ENCODE measurements around the gene HOXC11.
A peak's percentile ranks its signal among the peaks of the same experiment; 100 is the strongest.

Gene HOXC11

DNA sequence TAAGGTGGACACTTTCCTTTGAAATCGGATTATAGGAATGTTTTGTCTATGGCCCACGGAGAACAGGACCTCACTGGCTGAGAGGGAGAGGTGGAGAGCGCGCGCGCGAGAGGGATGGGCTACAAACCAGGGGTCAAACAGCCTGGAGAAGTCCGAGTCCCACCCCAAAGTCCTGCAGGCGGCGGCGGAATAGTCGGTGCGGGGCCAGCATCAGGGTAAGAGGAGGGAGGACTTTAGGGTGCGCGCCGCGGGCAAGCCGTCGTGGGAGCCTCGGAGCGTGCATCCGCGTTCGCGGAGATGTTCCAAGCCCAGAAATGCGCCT, 32.6 kb downstream of the HOXC11 start:
- TF ChIP-seq CTCF (conservative IDR thresholded peaks at IDR 0.05; ENCODE audit: low read depth, low read length), result no peak
- H2AFZ ChIP-seq (ENCODE audit: low read depth), result no peak overlapping the region
- no peak overlapping the region for H3K27ac ChIP-seq
- peaks cover 98% of the 10 kb centered on the region for H3K27me3 ChIP-seq (ENCODE audit: insufficient read depth, low read depth)
- H3K4me1 ChIP-seq (ENCODE audit: low read depth, poor library complexity, severe bottlenecking), result peaks cover 19% of the 10 kb centered on the region
- H3K79me2 ChIP-seq (ENCODE audit: insufficient read depth, low read depth), result no peaks in the 10 kb centered on the region
- H3K36me3 ChIP-seq (ENCODE audit: insufficient read depth), result no peaks in the 10 kb centered on the region
- no peaks in the 10 kb centered on the region for H4K20me1 ChIP-seq (ENCODE audit: insufficient read depth)
- H3K4me2 ChIP-seq, result no peak overlapping the region
- H3K4me3 ChIP-seq (IDR thresholded peaks at IDR 0.05; ENCODE audit: insufficient read depth, low read depth, low read length), result no peak overlapping the region
- H3K9ac ChIP-seq, result no peak overlapping the region

GRCh38 chr12:54005853-54006558, 33.1 kb downstream of the HOXC11 start:
- no peaks in the 10 kb centered on the region for H3K79me2 ChIP-seq (ENCODE audit: insufficient read depth, low read depth)
- no peak overlapping the region for H3K4me3 ChIP-seq (IDR thresholded peaks at IDR 0.05; ENCODE audit: insufficient read depth, low read depth, low read length)
- TF ChIP-seq CTCF (conservative IDR thresholded peaks at IDR 0.05; ENCODE audit: low read depth, low read length), result peak; percentile 100
- H4K20me1 ChIP-seq (ENCODE audit: insufficient read depth), result no peaks in the 10 kb centered on the region
- peak overlapping the region; percentile 41; the same call in 1 of the 2 replicates for H2AFZ ChIP-seq (ENCODE audit: low read depth)
- peaks cover 20% of the 10 kb centered on the region for H3K4me1 ChIP-seq (ENCODE audit: low read depth, poor library complexity, severe bottlenecking)
- H3K27ac ChIP-seq, result no peak overlapping the region
- peaks cover 98% of the 10 kb centered on the region for H3K27me3 ChIP-seq (ENCODE audit: insufficient read depth, low read depth)
- H3K36me3 ChIP-seq (ENCODE audit: insufficient read depth), result no peaks in the 10 kb centered on the region
- H3K9ac ChIP-seq, result no peak overlapping the region
- H3K4me2 ChIP-seq, result peak overlapping the region; percentile 54

DNA sequence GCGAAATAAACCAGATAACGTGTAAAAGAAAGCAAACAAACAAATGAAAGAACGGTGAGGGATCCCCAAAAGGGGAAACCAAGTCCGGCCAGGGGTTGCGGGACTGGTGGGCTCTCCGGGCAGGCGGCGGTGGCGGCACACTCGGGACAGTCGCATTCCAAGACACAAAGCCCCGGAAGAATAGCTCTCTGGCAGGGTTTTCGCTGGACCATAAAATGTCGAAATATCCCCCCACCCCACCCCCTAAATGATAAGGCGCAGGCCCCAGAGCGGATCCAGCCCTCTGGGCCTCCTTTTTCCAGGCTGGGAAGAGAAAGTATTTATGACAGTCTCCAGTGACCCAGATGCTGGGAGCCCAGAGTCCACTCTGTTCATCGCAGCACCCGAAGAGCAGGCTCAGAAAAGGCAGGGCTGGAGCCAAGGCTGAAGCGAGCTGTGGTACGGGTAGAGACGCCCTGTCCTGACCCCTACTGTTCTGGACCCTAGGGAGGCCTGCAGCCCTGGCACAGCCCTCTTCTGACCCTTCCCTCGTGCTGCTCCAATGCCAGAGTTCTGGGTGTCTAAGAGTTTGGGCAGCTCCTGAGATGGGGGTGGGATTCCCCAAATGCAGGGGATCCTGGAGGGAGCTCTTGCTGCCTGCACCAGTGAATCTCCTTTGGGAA, 33.8 kb downstream of the HOXC11 start:
- no peak for TF ChIP-seq CTCF (conservative IDR thresholded peaks at IDR 0.05; ENCODE audit: low read depth, low read length)
- Histone ChIP-seq H2AFZ (ENCODE audit: low read depth) (peak overlapping the region; percentile 41; the same call in 1 of the 2 replicates), H3K9ac (no peak overlapping the region), H3K4me2 (peak overlapping the region; percentile 54), H4K20me1 (ENCODE audit: insufficient read depth) (no peaks in the 10 kb centered on the region), H3K27me3 (ENCODE audit: insufficient read depth, low read depth) (peaks cover 98% of the 10 kb centered on the region), H3K27ac (no peak overlapping the region), H3K79me2 (ENCODE audit: insufficient read depth, low read depth) (no peaks in the 10 kb centered on the region), H3K4me1 (ENCODE audit: low read depth, poor library complexity, severe bottlenecking) (peaks cover 27% of the 10 kb centered on the region), H3K4me3 (IDR thresholded peaks at IDR 0.05; ENCODE audit: insufficient read depth, low read depth, low read length) (no peak overlapping the region), H3K36me3 (ENCODE audit: insufficient read depth) (no peaks in the 10 kb centered on the region)

DNA sequence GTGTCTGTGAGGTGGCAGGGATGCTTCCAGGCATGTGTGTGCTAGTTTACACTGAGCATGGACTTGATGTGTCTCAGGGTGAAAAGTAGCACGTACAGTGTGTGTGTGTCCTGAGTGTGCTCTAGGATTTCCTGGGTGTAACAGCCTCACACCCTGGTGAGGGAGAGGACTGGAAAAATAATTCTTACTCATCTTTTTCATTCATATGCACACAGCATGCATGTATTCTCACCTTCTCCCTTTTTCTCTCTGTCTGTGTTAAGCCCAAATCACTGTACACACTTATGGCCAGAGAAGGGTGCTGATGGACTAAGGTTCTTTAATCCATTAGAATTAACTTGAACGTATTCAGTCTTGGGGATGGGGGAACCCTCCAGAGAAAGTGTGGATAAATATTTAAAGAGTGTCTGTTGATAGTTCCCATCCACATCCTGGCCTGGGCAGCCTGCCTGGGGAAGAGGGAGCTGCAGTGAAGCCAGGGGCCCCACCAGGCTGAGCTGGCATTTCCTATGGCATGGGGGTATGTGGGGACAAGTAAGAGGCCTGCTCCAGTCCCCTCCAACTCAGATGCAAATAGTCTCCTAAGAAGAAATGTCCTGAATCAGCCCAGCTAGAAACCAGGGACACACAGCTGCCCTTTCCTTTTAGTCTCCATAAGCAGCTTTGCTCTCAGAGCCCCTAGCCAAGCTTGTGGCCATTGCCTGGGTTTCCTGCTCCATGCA, 34.8 kb downstream of the HOXC11 start:
- no peak overlapping the region for H3K4me3 ChIP-seq (IDR thresholded peaks at IDR 0.05; ENCODE audit: insufficient read depth, low read depth, low read length)
- H3K4me1 ChIP-seq (ENCODE audit: low read depth, poor library complexity, severe bottlenecking), result peaks cover 24% of the 10 kb centered on the region
- H3K27ac ChIP-seq, result no peak overlapping the region
- no peak; the same call in 1 of the 2 replicates for TF ChIP-seq CTCF (conservative IDR thresholded peaks at IDR 0.05; ENCODE audit: low read depth, low read length)
- H3K79me2 ChIP-seq (ENCODE audit: insufficient read depth, low read depth), result no peaks in the 10 kb centered on the region
- no peak overlapping the region for H3K4me2 ChIP-seq
- H3K27me3 ChIP-seq (ENCODE audit: insufficient read depth, low read depth), result peaks cover 98% of the 10 kb centered on the region
- H2AFZ ChIP-seq (ENCODE audit: low read depth), result no peak overlapping the region
- no peaks in the 10 kb centered on the region for H3K36me3 ChIP-seq (ENCODE audit: insufficient read depth)
- no peak overlapping the region for H3K9ac ChIP-seq
- H4K20me1 ChIP-seq (ENCODE audit: insufficient read depth), result no peaks in the 10 kb centered on the region
